Astrocyte of the spinal cord (primary cell): ENCODE results near the gene PDCD7.
"Not testable (repeated sequence)": the region's sequence is repeated elsewhere in the genome, so short reads cannot be mapped to it uniquely, and the experiment has no call there.

Source experiments
- DNase-seq: peaks from one replicate; pipeline ENCODE4 v3.0.0; 2011; ENCODE audit warnings: low read depth, low spot score
- H3K4me3 ChIP-seq: 2 replicates; pipeline ENCODE4 v1.5.1; 2011; ENCODE audit warnings: low read depth, mild to moderate bottlenecking, low read length, moderate library complexity
- in situ Hi-C: cut with HindIII; loops from 2 replicates; pipeline ENCODE4 v1.10.0; 2017; ENCODE audit warnings: low sequenced_read_pairs
- TF ChIP-seq, protein P1 (sequence below): IDR thresholded peaks from 2 replicates; pipeline ENCODE4 v1.5.1; 2012; ENCODE audit warnings: low read depth, mild to moderate bottlenecking, low read length, inconsistent platforms

Gene PDCD7

GRCh38 chr15:65154720-65155119, 21.1 kb upstream of the PDCD7 start:
- in situ Hi-C loops: no loop called here
- DNase-seq: no peak

GRCh38 chr15:65147902-65148301, 14.3 kb upstream of the PDCD7 start:
- no peak overlapping the region for H3K4me3 ChIP-seq
- TF ChIP-seq, protein P1, sequence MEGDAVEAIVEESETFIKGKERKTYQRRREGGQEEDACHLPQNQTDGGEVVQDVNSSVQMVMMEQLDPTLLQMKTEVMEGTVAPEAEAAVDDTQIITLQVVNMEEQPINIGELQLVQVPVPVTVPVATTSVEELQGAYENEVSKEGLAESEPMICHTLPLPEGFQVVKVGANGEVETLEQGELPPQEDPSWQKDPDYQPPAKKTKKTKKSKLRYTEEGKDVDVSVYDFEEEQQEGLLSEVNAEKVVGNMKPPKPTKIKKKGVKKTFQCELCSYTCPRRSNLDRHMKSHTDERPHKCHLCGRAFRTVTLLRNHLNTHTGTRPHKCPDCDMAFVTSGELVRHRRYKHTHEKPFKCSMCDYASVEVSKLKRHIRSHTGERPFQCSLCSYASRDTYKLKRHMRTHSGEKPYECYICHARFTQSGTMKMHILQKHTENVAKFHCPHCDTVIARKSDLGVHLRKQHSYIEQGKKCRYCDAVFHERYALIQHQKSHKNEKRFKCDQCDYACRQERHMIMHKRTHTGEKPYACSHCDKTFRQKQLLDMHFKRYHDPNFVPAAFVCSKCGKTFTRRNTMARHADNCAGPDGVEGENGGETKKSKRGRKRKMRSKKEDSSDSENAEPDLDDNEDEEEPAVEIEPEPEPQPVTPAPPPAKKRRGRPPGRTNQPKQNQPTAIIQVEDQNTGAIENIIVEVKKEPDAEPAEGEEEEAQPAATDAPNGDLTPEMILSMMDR: no peak
- DNase-seq: no peak
- in situ Hi-C loops: no loop called here

More at GRCh38 chr15:65154720-65155119, 21.1 kb upstream of the PDCD7 start:
- TF ChIP-seq, protein P1: no peak
- no peak overlapping the region for H3K4me3 ChIP-seq

- in situ Hi-C loops: no loop called here
- no peak overlapping the region for H3K4me3 ChIP-seq
- TF ChIP-seq, protein P1: no peak
- DNase-seq: no peak
These were observed 12.8 kb upstream of the PDCD7 start for GRCh38 chr15:65146438-65146837.

- H3K4me3 ChIP-seq, DNase-seq, in situ Hi-C loops: not testable (repeated sequence)
These were observed 5.0 kb upstream of the PDCD7 start for GRCh38 chr15:65138631-65139030.

DNA sequence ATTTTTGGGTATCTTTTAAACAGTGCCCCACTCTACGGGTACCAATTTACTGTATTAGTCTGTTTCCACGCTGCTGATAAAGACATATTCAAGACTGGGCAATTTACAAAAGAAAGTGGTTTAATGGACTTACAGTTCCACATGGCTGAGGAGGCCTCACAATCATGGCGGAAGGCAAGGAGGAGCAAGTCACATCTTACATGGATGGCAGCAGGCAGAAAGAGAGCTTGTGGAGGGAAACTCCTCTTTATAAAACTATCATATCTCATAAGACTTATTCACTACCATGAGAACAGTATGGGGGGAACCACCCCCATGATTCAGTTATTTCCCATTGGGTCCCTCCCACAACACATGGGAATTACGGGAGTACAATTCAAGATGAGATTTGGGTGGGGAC, 4.3 kb upstream of the PDCD7 start:
- in situ Hi-C loops, H3K4me3 ChIP-seq, DNase-seq: not testable (repeated sequence)

- H3K4me3 ChIP-seq, in situ Hi-C loops, DNase-seq: not testable (repeated sequence)
These were observed 3.5 kb upstream of the PDCD7 start for GRCh38 chr15:65137089-65137488.

- TF ChIP-seq, protein P1: no peak
- DNase-seq: no peak
- in situ Hi-C loops: no loop called here
- peak overlapping the region; percentile 55 for H3K4me3 ChIP-seq
These were observed 930 bp upstream of the PDCD7 start for GRCh38 chr15:65134538-65134937.

GRCh38 chr15:65132878-65133547, 595 bp downstream of the PDCD7 start:
- H3K4me3 ChIP-seq: peak overlapping the region; percentile 55
- TF ChIP-seq, protein P1: no peak
- in situ Hi-C loops: no loop called here
- DNase-seq: peak; percentile 53
